Measurements from ENCODE around the gene HSF2.

The HSF2 gene

DNA sequence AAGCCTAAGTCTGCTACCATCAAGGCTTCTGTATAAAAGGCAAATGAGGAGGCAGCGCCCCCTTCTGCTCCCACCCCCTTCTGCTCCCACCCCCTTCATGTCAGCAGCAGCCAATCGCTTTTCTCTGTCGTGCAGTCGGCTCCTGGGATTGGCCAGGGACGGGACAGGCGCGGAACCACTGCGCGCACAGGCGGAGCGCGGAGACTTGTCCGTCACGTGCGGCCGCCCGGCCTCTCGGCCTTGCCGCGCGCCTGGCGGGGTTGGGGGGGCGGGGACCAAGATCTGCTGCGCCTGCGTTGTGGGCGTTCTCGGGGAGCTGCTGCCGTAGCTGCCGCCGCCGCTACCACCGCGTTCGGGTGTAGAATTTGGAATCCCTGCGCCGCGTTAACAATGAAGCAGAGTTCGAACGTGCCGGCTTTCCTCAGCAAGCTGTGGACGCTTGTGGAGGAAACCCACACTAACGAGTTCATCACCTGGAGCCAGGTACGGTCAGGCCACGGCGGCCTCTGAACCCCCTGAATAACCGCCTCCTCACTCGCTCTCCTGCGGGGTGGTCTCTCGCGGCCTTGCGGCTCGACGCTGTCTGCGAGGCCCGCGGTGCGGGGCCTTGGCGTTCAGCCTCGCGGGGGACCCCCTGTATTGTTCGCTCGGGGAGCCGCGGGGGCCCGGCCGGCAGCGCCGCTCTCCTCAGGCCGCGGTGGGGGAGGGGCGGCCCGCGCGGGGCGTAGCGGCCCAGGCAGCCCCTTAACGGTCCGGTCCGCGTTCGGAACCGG is at the start of gene HSF2:
Gene HSF2, plus strand, starts transcription at position 305 of the 773 bp plus-strand sequence. Its CDS starts 86 bp downstream, at position 391.
- DNase-seq (ENCODE audit: low read depth in 2 of 2): peak; percentile 96 to 97

DNA sequence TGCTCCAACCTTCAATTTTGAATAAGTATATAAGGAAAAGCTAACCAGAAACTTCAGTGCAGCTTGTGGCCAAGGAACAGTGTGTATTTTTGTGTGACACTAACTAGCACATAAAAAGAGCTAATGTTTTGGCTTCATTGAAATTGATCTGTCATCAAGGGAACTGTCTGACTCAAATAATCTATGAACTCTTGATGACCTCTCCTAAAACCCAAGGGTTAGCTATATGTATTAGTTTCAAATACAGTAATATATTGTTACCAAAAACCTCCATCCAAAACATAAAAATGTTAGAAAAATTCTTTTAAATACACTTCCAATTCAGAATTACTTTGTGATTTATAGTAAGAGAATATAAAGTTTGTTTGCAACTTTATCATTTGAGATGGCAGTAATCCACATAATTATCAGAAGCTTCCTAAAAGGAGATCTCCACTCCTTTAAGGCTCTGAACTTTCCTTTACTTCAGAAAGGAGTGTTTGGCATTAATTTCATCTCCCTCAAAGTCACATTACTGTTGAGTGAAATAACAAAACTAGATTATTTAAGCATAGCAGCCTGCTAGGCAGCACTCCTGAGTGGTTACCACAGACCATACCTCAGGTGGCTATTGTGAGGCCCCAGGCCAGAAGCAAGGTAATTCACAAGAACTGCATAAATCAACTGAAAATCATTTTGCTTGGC is 46.3 kb upstream of the HSF2 start:
- DNase-seq (ENCODE audit: low read depth in 2 of 2): no peak

DNA sequence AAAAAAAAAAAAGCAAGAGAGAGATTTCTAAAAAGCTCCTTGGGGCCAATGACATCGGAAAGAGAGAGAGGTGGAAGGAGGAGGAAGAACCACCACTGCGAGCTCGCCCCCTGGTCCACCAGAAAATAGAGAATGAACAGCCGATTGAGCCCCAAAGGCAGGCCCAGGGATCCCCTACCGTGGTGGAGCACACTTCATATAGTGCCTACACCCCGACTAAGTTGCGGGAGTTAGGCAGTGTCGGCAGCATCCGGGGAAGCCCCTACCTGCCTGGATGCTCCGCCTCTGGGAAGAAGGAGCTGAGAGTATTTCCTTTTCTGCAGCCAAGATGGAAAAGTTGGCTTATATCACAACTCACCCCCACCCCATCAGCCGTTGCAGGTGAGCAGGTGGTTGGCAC is 38.6 kb upstream of the HSF2 start:
- no peak for DNase-seq (ENCODE audit: low read depth in 2 of 2)

DNA sequence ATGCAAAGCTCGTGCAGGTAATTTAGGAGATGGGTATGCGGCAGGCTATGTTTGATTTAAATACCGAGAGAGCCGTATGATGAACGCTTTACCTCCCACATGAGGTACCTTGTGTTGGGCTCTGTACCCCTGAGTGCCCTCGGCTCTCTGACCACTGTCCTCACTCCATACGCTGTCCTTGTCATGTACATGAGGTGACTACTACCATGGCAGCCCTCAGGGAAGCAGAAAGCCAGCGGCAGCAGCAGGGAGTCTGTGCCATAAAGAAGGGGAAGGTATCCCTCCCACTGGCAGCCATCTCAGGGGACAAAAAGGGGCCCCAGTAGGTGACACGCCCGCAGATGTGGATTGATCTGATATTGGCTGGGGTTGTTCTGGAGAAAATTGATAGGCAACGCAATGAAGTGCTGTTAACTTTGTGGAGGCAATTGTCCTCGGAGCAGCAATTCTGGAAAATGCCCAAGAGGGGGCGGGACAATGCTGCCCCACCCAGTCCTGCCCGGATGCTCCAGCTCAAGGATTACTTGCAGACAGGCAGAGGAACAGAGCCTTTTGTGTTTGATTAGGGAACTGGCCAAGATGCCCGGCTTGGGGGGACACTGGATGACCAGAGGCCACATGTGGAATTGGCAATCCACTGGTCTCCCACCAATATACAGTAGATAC is 38.0 kb upstream of the HSF2 start:
- DNase-seq (ENCODE audit: low read depth in 2 of 2): no peak

DNA sequence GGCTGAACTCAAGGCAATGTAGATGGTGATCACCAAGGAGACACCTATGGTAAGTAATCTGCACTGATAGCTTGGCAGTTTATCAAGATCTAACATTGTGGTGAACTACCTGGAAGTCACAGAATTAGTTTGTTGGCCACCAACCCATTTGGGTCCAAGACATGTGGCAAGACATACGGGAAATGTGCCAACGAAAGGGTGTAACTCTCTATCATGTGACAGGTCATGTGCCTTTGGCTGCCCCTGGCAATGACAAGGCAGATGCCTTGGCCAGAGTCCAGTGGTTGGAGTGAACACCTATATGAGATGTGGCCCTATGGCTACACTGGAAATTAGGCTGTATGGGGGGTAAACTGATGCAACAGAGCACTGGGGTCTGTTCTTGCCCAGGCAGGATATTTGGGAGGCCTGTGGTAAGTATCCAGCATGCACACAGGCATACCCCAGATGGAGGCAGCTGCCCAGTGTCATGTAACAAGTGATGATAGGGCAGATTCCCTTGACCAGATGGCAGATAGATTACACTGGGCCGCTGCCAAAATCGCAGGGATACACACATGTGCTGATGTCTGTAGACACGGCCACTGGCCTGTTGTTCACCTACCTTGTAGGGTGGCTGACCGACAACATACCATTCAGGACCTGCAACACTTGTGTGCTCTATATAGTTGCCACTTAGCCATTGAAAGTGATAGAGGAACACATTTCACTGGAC is 35.5 kb upstream of the HSF2 start:
- no peak for DNase-seq (ENCODE audit: low read depth in 2 of 2)

DNA sequence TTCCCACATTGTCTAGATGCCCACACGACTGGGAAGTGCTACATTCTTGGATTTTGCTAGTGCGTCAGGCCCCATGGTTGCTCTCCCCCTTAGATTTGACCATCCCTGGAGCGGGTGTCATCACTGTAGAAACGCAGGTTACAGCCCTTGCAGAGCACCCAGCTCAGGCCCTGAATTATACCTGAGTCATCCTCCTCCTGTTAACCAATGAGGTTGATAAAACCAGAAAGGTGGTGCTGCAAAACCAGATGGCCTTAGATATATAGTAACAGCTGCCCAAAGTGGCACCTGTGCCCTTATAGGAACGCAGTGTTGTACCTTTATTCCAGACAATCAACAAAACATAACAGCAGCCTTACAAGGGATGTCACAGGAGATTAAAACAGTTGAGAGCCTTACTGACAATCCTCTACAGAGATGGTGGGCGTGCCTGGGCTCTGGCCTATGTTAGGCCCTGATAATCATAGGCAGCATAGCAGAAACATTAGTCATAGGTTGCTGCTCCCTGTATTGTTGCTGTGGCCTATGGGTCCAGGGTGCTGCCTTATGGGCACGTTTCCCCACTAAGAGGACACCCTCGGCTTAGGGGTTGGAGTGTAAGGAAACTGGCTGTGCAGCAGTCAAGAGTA is 33.6 kb upstream of the HSF2 start:
- DNase-seq (ENCODE audit: low read depth in 2 of 2): no peak

DNA sequence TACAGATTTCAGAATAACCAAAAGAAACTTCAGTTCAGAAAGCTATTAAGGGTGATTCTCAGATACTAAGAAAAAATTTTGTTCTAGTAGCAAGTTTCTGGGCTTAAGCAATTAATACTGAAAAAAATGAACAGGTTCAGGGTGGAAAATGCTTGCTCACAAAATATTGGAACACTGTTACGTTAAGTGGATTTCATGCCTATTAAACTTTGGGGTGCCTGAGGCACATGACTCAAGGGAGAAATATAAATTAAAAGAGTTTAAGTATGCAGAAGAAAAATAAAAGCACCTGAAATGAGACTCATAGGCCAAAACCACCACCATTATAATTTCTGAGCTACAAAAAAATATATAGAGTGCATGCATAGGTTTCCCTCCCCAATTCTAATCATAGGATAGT is 32.3 kb upstream of the HSF2 start:
- no peak for DNase-seq (ENCODE audit: low read depth in 2 of 2)

- no peak for DNase-seq (ENCODE audit: low read depth in 2 of 2)
These were observed 29.9 kb upstream of the HSF2 start for GRCh38 chr6:122369536-122369935.

DNA sequence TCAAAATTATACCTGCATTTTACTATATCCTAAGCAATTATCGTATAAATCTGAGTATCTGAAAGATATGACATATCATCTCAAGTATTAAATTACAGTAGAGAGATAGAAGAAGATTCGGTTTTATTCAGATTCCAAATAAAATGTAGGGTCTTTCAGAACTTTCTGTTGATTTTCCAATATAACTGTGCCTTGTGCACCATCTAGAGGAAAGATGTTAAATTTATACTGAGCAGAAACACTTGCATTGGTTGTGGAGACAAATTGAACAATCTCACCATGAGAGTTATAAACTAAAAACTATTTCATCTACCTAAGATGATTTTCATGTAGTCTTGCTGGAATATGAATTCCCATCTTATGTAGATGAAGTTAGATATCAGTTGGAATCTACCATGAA is 26.8 kb upstream of the HSF2 start:
- DNase-seq (ENCODE audit: low read depth in 2 of 2): no peak

GRCh38 chr6:122374307-122374706 is 25.1 kb upstream of the HSF2 start:
- no peak for DNase-seq (ENCODE audit: low read depth in 2 of 2)

- no peak for DNase-seq (ENCODE audit: low read depth in 2 of 2)
These were observed 23.2 kb upstream of the HSF2 start for GRCh38 chr6:122376246-122376645.

DNA sequence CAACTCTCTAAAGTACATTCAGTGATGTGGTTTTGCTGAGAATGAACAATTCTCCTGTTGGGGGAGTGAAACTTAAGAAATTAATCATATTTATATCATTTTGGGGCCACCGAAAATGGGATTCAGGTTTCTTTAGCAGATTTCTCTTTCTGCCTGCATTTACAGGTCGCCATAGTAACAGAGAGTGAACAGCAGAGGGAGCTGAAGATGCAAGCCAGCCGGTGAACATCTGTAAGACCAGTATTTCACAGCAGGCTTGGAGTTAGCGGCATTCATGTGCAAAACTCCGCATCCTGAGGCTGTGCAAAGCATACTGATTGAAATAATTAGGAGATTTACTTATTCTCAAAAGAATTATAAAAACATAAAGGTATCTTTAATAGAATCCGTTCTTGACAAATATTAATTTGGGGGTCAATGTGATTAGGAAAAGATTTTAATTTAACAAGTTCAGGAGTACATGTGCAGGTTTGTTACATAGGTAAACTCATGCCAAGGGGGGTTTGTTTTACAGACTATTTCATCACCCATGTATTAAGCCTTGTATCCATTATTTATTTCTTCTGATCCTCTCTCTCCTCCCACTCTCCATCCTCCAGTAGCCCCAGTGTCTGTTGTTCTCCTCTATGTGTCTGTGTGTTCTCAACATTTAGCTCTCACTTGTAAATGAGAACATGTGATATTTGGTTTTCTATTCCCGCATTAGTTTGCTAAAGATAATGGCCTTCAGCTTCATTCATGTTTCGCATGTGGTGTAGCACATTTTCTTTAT is 17.8 kb upstream of the HSF2 start:
- peak; percentile 21 to 35 for DNase-seq (ENCODE audit: low read depth in 2 of 2)

DNA sequence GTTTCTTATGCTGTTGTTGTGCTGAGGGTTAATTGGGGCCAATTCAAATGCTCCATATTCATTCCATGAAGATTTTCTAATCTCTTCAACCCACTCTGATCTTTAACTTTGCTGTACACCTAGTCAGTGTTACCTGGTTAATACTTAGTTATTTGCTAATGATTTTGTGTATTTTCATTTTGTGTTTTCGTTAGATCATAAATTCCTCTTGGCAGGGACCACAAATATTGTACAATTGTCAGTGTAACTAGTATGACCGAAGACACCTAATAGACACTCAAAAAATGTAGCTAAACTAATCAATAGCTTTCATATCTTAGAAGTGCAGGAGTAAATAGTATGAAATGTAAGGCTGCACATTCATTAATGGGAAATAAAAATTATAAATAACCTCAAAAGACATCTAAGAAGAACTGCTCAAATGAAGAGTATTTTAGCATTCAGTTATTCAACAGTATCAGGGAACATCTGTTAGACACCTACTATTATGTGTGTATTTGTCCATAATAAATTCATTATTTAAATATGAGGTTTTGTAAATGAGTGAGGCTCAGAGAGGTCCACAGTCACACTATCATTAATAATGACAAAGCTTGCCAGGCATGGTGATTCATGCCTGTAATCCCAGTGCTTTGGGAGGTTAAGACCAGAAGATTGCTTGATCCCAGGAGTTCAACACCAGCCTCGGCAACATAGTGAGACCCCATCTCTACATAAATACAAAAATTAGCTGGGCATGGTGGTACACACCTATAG is 13.4 kb upstream of the HSF2 start:
- no peak for DNase-seq (ENCODE audit: low read depth in 2 of 2)

- DNase-seq (ENCODE audit: low read depth in 2 of 2): no peak
These were observed 10.5 kb upstream of the HSF2 start for GRCh38 chr6:122388945-122389344.

DNA sequence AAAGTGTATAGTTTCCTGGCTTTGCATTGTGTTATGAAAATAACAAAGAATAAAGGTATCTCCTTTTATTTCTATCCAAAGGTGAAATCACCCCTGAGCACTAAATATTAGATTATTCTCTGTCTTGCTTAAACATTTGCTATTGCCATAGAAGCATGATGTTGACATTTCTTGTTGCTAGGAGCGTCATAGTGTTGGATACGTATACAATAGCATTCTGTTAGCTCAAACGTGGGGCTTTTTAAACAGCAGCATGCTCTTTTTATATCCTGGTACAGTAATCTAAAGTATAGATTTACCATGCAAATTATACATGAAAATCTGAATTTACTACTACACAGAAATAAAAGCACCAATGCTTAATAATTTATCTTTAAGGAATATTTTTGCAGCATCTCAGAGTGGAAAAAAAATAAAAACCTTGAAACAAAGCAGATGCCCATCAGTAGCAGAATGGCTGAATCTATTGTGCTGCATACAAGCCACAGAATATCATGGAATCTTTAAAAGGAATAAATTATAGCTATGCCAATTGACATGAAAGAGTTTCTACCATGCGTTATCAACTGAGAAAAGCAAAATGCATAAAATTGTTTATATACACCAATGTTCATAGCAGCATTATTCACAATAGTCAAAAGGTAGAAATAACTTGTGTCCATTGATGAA is 9.6 kb upstream of the HSF2 start:
- no peak for DNase-seq (ENCODE audit: low read depth in 2 of 2)

- no peak for DNase-seq (ENCODE audit: low read depth in 2 of 2)
These were observed 6.7 kb upstream of the HSF2 start for GRCh38 chr6:122392564-122393350.

GRCh38 chr6:122393351-122393896 is 6.0 kb upstream of the HSF2 start:
- no peak for DNase-seq (ENCODE audit: low read depth in 2 of 2)

DNA sequence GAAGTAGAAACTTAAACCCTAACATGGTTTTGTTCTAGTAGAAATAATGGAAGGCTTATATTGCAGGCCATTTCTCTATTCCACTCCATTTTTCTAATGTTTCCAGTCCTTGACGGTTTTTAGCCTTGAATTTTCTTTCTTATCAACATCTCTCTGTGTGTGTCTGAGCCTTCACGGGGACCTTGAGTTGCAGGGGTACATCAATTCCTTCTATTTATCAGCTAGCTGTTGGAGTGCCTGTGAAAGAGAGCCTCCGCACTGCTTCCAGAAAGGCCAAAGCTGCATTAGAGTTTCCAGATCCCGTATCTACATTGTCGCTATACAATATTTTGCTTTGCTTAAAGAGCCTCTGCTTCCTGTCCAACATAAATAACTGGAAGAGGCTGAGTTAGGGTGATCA is 5.4 kb upstream of the HSF2 start:
- DNase-seq (ENCODE audit: low read depth in 2 of 2): no peak

GRCh38 chr6:122399055-122399347 is 451 bp upstream of the HSF2 start:
- DNase-seq (ENCODE audit: low read depth in 2 of 2): no peak

Measured in fibroblast of skin of left biceps (primary cell).